WTC11 (cell line): ENCODE results near the gene GSC2. TPM values are rescaled to one million over a fixed set of nuclear protein-coding genes. Genes with fewer than 3 reads are reported as not detected.

ENCODE experiments used
- ATAC-seq: fragments of 200-7000 bp; cut with Tn5 transposase; 2 replicates; pipeline ENCODE4 v1.10.0; 2021; ENCODE audit warnings: mild to moderate bottlenecking, moderate library complexity
- CTCF ChIA-PET: fragments of 300-600 bp; sonication (Branson Sonifier 250); formaldehyde crosslinking; loops from one replicate; lab custom pipeline; 2021; ENCODE audit warnings: antibody characterized with exemption; lab: Charles Lee
- POLR2A ChIA-PET: fragments of 350-600 bp; sonication (Branson Sonifier 250); formaldehyde crosslinking; loops from one replicate; lab custom pipeline; 2021; ENCODE audit warnings: antibody characterized with exemption; lab: Charles Lee
- DNase-seq: peaks from one replicate; pipeline ENCODE4 v3.0.0; 2021; ENCODE audit warnings: low spot score
- H3K27ac Mint-ChIP-seq: 2 replicates; pipeline ENCODE4 v1.8.0; 2021; ENCODE audit warnings: mixed read lengths
- H3K27me3 Mint-ChIP-seq: 2 replicates; pipeline ENCODE4 v1.8.0; 2021; ENCODE audit warnings: low read depth, mild to moderate bottlenecking, moderate library complexity, mixed read lengths
- H3K36me3 Mint-ChIP-seq: 2 replicates; pipeline ENCODE4 v1.8.0; 2021; ENCODE audit warnings: mixed read lengths
- H3K4me1 Mint-ChIP-seq: 2 replicates; pipeline ENCODE4 v1.8.0; 2022; ENCODE audit warnings: mixed read lengths
- H3K4me3 Mint-ChIP-seq: 2 replicates; pipeline ENCODE4 v1.8.0; 2021; ENCODE audit warnings: mild to moderate bottlenecking, moderate library complexity, mixed read lengths
- H3K9me3 Mint-ChIP-seq: 2 replicates; pipeline ENCODE4 v1.8.0; 2021; ENCODE audit warnings: mixed read lengths
- AR ChIP-seq: fragments of 250-450 bp; sonication (Bioruptor Pico); IDR thresholded peaks from 2 replicates; pipeline ENCODE4 v1.9.0; 2021; ENCODE audit warnings: mild to moderate bottlenecking
- ARID4B ChIP-seq: sonication (generic); formaldehyde crosslinking; IDR thresholded peaks from 2 replicates; pipeline ENCODE4 v1.8.0; 2023; ENCODE audit warnings: missing genetic modification reagents, mild to moderate bottlenecking, borderline replicate concordance
- FOXK1 ChIP-seq: sonication (generic); formaldehyde crosslinking; IDR thresholded peaks from 2 replicates; pipeline ENCODE4 v1.8.0; 2022; ENCODE audit warnings: mild to moderate bottlenecking, moderate library complexity, missing genetic modification reagents
- GABPB1 ChIP-seq: sonication (generic); formaldehyde crosslinking; IDR thresholded peaks from 2 replicates; pipeline ENCODE4 v1.8.1; 2023; ENCODE audit warnings: mild to moderate bottlenecking, missing genetic modification reagents
- MAX ChIP-seq: sonication (generic); formaldehyde crosslinking; IDR thresholded peaks from 2 replicates; pipeline ENCODE4 v1.8.0; 2022; ENCODE audit warnings: mild to moderate bottlenecking, missing genetic modification reagents
- MXD4 ChIP-seq: fragments of 250-450 bp; sonication (Bioruptor Pico); IDR thresholded peaks from 2 replicates; pipeline ENCODE4 v1.8.0; 2021; ENCODE audit warnings: mild to moderate bottlenecking, moderate library complexity, borderline replicate concordance
- NFE2L1 ChIP-seq: sonication (generic); formaldehyde crosslinking; IDR thresholded peaks from 2 replicates; pipeline ENCODE4 v1.8.1; 2023; ENCODE audit warnings: missing genetic modification reagents
- NR3C1 ChIP-seq: sonication (generic); formaldehyde crosslinking; conservative IDR thresholded peaks from 2 replicates; pipeline ENCODE4 v1.8.1; 2023; ENCODE audit warnings: low read depth, mild to moderate bottlenecking, missing genetic modification reagents
- OVOL2 ChIP-seq: fragments of 250-450 bp; sonication (Bioruptor Pico); IDR thresholded peaks from 2 replicates; pipeline ENCODE4 v1.9.0; 2021; ENCODE audit warnings: mild to moderate bottlenecking, borderline replicate concordance
- RELA ChIP-seq: sonication (generic); formaldehyde crosslinking; IDR thresholded peaks from 2 replicates; pipeline ENCODE4 v1.8.1; 2022; ENCODE audit warnings: missing genetic modification reagents, mild to moderate bottlenecking, borderline replicate concordance
- STAT6 ChIP-seq: sonication (generic); formaldehyde crosslinking; conservative IDR thresholded peaks from 2 replicates; pipeline ENCODE4 v1.8.1; 2023; ENCODE audit warnings: mild to moderate bottlenecking, low read depth, missing genetic modification reagents, moderate library complexity
- TCF7 ChIP-seq: sonication (generic); formaldehyde crosslinking; IDR thresholded peaks from 2 replicates; pipeline ENCODE4 v1.8.0; 2022; ENCODE audit warnings: mild to moderate bottlenecking, low read depth, missing genetic modification reagents, moderate library complexity
- TEAD4 ChIP-seq: sonication (generic); formaldehyde crosslinking; IDR thresholded peaks from 2 replicates; pipeline ENCODE4 v1.8.0; 2022; ENCODE audit warnings: mild to moderate bottlenecking, missing genetic modification reagents
- USF1 ChIP-seq: sonication (generic); formaldehyde crosslinking; IDR thresholded peaks from 2 replicates; pipeline ENCODE4 v1.8.0; 2022; ENCODE audit warnings: mild to moderate bottlenecking, missing genetic modification reagents
- ZNF219 ChIP-seq: sonication (generic); formaldehyde crosslinking; IDR thresholded peaks from 2 replicates; pipeline ENCODE4 v1.8.0; 2023; ENCODE audit warnings: missing genetic modification reagents, mild to moderate bottlenecking, borderline replicate concordance
- ZNF416 ChIP-seq: fragments of 250-450 bp; sonication (Bioruptor Pico); IDR thresholded peaks from 2 replicates; pipeline ENCODE4 v1.9.0; 2021; ENCODE audit warnings: mild to moderate bottlenecking, inconsistent platforms
- ZNF532 ChIP-seq: fragments of 250-450 bp; sonication (Bioruptor Pico); IDR thresholded peaks from 2 replicates; pipeline ENCODE4 v1.9.0; 2021; ENCODE audit warnings: mild to moderate bottlenecking, borderline replicate concordance
- total RNA-seq: library from RNA; stranded (reverse); gene quantifications from 3 replicates; pipeline ENCODE4 v1.2.3, GENCODE V29; 2021

GSC2 gene
- total RNA-seq, 1 experiment from 2014 or later, result 0.68 TPM

GRCh38 chr22:19111584-19111983, 38.5 kb downstream of the GSC2 start:
- ATAC-seq, result peak; percentile 31
- Mint-ChIP-seq H3K36me3 (peaks cover 3% of the 10 kb centered on the region; the same call in 1 of the 2 replicates), H3K4me3 (no peak overlapping the region), H3K27ac (peak overlapping the region; percentile 62), H3K9me3 (no peaks in the 10 kb centered on the region), H3K4me1 (peaks cover 22% of the 10 kb centered on the region), H3K27me3 (no peaks in the 10 kb centered on the region)
- CTCF ChIA-PET, result interaction anchor here (0.9 to 2.5 kb wide), 6 partner anchors 11 to 66 kb away, joined by 3 to 17 read pairs (median 7); partner anchors contain the start of genes DGCR2 and ESS2
- no peak for DNase-seq
- TF ChIP-seq MXD4 (no peak), TCF7 (CRISPR knock-in tag) (no peak), RELA (CRISPR knock-in tag) (no peak), AR (CRISPR knock-in tag) (no peak), NR3C1 (CRISPR knock-in tag) (no peak), ZNF416 (CRISPR knock-in tag) (no peak), OVOL2 (CRISPR knock-in tag) (no peak), ZNF219 (no peak), GABPB1 (no peak), TEAD4 (CRISPR knock-in tag) (no peak), USF1 (CRISPR knock-in tag) (no peak), NFE2L1 (no peak)
- POLR2A ChIA-PET, result no interaction called here

GRCh38 chr22:19111140-19111539, 39.0 kb downstream of the GSC2 start:
- POLR2A ChIA-PET, result no interaction called here
- TF ChIP-seq STAT6 (no peak), MAX (peak; percentile 61; the same call in 1 of the 2 replicates), FOXK1 (no peak)
- TF ChIP-seq, all 79 proteins: peak for 1
- Mint-ChIP-seq H3K27me3 (no peaks in the 10 kb centered on the region), H3K27ac (peak overlapping the region; percentile 62), H3K4me3 (no peak overlapping the region), H3K36me3 (peaks cover 3% of the 10 kb centered on the region; the same call in 1 of the 2 replicates), H3K4me1 (peaks cover 21% of the 10 kb centered on the region), H3K9me3 (no peaks in the 10 kb centered on the region)
- CTCF ChIA-PET, result interaction anchor here (0.9 to 2.5 kb wide), 6 partner anchors 11 to 67 kb away, joined by 3 to 17 read pairs (median 7); partner anchors contain the start of genes DGCR2 and ESS2
- ATAC-seq, result peak; percentile 68
- no peak for DNase-seq

GRCh38 chr22:19110646-19111045, 39.4 kb downstream of the GSC2 start:
- no peaks in the 10 kb centered on the region for H3K9me3 Mint-ChIP-seq
- H3K4me1 Mint-ChIP-seq, result peaks cover 21% of the 10 kb centered on the region
- POLR2A ChIA-PET, result interaction anchor here (1.0 to 1.1 kb wide), 2 partner anchors 11 to 34 kb away, joined by 3 to 4 read pairs; partner anchors contain the start of genes DGCR2 and ESS2
- no peak for DNase-seq
- H3K27me3 Mint-ChIP-seq, result no peaks in the 10 kb centered on the region
- no peak for ATAC-seq
- CTCF ChIA-PET, result interaction anchor here (0.9 to 2.5 kb wide), 9 partner anchors 8 to 68 kb away, joined by 3 to 17 read pairs (median 3); partner anchors contain the start of genes DGCR2, ESS2 and SLC25A1
- no peak overlapping the region for H3K4me3 Mint-ChIP-seq
- H3K36me3 Mint-ChIP-seq, result peaks cover 3% of the 10 kb centered on the region; the same call in 1 of the 2 replicates
- no peak overlapping the region for H3K27ac Mint-ChIP-seq
- no peak for TF ChIP-seq ZNF532 (CRISPR knock-in tag)
- TF ChIP-seq ARID4B (CRISPR knock-in tag), result no peak
